Measurements from ENCODE around the gene EMILIN2.

The EMILIN2 gene

GRCh38 chr18:2927745-2928144, 80.9 kb downstream of the EMILIN2 start:
- Mint-ChIP-seq H3K27me3 (ENCODE audit: low read depth) (no peaks in the 10 kb centered on the region), H3K4me1 (peaks cover 5% of the 10 kb centered on the region), H3K9me3 (no peaks in the 10 kb centered on the region), H3K27ac (no peak overlapping the region), H3K4me3 (no peak overlapping the region), H3K36me3 (ENCODE audit: low read depth) (peaks cover 49% of the 10 kb centered on the region)
- TF ChIP-seq CTCF (IDR thresholded peaks at IDR 0.05; ENCODE audit: unreplicated experiment in 3 of 3): no peak

- Mint-ChIP-seq H3K4me3 (no peak overlapping the region), H3K36me3 (ENCODE audit: low read depth) (peaks cover 36% of the 10 kb centered on the region), H3K27ac (peak overlapping the region; percentile 1 to 35 (median 10)), H3K27me3 (ENCODE audit: low read depth) (no peaks in the 10 kb centered on the region), H3K9me3 (no peaks in the 10 kb centered on the region), H3K4me1 (peaks cover 5% of the 10 kb centered on the region)
- TF ChIP-seq CTCF (IDR thresholded peaks at IDR 0.05; ENCODE audit: unreplicated experiment in 3 of 3): peak; percentile 65 to 89 (median 81)
These were observed 85.7 kb downstream of the EMILIN2 start for GRCh38 chr18:2932247-2933181.

GRCh38 chr18:2933995-2934394, 87.2 kb downstream of the EMILIN2 start:
- no peak for TF ChIP-seq CTCF (IDR thresholded peaks at IDR 0.05; ENCODE audit: unreplicated experiment in 3 of 3)
- Mint-ChIP-seq H3K4me3 (no peak overlapping the region), H3K27ac (no peak overlapping the region), H3K4me1 (peaks cover 5% of the 10 kb centered on the region), H3K9me3 (no peaks in the 10 kb centered on the region), H3K27me3 (ENCODE audit: low read depth) (no peaks in the 10 kb centered on the region), H3K36me3 (ENCODE audit: low read depth) (peaks cover 44% of the 10 kb centered on the region)

GRCh38 chr18:2935438-2936192, 88.8 kb downstream of the EMILIN2 start:
- H3K4me3 Mint-ChIP-seq: no peak overlapping the region
- TF ChIP-seq CTCF (IDR thresholded peaks at IDR 0.05; ENCODE audit: unreplicated experiment in 3 of 3): no peak
- peak overlapping the region in 2 of 3 experiments; percentile 9 to 37 for H3K27ac Mint-ChIP-seq
- H3K9me3 Mint-ChIP-seq: no peaks in the 10 kb centered on the region
- H3K27me3 Mint-ChIP-seq (ENCODE audit: low read depth): no peaks in the 10 kb centered on the region
- peaks cover 37% of the 10 kb centered on the region for H3K36me3 Mint-ChIP-seq (ENCODE audit: low read depth)
- peaks cover 5% of the 10 kb centered on the region for H3K4me1 Mint-ChIP-seq

GRCh38 chr18:2939317-2939716, 92.5 kb downstream of the EMILIN2 start:
- peaks cover 25% of the 10 kb centered on the region for H3K36me3 Mint-ChIP-seq (ENCODE audit: low read depth)
- no peak overlapping the region for H3K4me3 Mint-ChIP-seq
- H3K4me1 Mint-ChIP-seq: no peaks in the 10 kb centered on the region
- H3K9me3 Mint-ChIP-seq: no peaks in the 10 kb centered on the region
- H3K27ac Mint-ChIP-seq: peak overlapping the region; percentile 77 to 90 (median 84)
- H3K27me3 Mint-ChIP-seq (ENCODE audit: low read depth): no peaks in the 10 kb centered on the region
- no peak for TF ChIP-seq CTCF (IDR thresholded peaks at IDR 0.05; ENCODE audit: unreplicated experiment in 3 of 3)
